Keratinocyte (primary cell): ENCODE measurements around the gene LPCAT2. TPM values are rescaled to one million over a fixed set of nuclear protein-coding genes. Genes with fewer than 3 reads are reported as not detected.
A peak's percentile ranks its signal among the peaks of the same experiment; 100 is the strongest.

Source experiments
- DNase-seq: peaks from one replicate; pipeline ENCODE4 v3.0.0-alpha.2; 2011; ENCODE audit warnings: low read depth, missing footprints, low spot score
- FAIRE-seq: peaks from 2 replicates; lab custom pipeline; 2011; peaks lifted over from hg19 to GRCh38; lab: Jason Lieb, UNC
- H2AFZ ChIP-seq: 2 replicates; pipeline ENCODE4 v1.6.0; 2012; ENCODE audit warnings: low read length, control low read depth, inconsistent platforms; ENCODE audit not compliant: control insufficient read depth
- H3K27ac ChIP-seq: 2 replicates; pipeline ENCODE4 v1.5.1; 2011; ENCODE audit warnings: low read length; ENCODE audit not compliant: control insufficient read depth, insufficient read depth
- H3K27me3 ChIP-seq: 3 replicates; pipeline ENCODE4 v1.6.0; 2011; ENCODE audit warnings: low read length; ENCODE audit not compliant: control insufficient read depth, insufficient read depth; ENCODE audit errors: extremely low read depth
- H3K36me3 ChIP-seq, 2 experiments: 2 replicates in 1 of 2; 3 replicates in 1 of 2; pipeline ENCODE4 v1.5.1; 2011; ENCODE audit warnings: low read length in 2 of 2, mild to moderate bottlenecking in 1 of 2; ENCODE audit not compliant: control insufficient read depth in 2 of 2, insufficient read depth in 2 of 2; ENCODE audit errors: extremely low read depth in 1 of 2
- H3K4me1 ChIP-seq: 3 replicates; pipeline ENCODE4 v1.5.1; 2011; ENCODE audit warnings: low read length; ENCODE audit not compliant: control insufficient read depth, insufficient read depth; ENCODE audit errors: extremely low read depth
- H3K4me2 ChIP-seq: 3 replicates; pipeline ENCODE4 v1.6.0; 2011; ENCODE audit warnings: low read depth, low read length; ENCODE audit not compliant: control insufficient read depth, insufficient read depth; ENCODE audit errors: extremely low read depth
- H3K4me3 ChIP-seq, 3 experiments: fragments of 200-600 bp in 1 of 3; sonication (generic) in 1 of 3; 2 replicates in 2 of 3; 3 replicates in 1 of 3; pipeline ENCODE4 v1.5.1; 2011 to 2016; ENCODE audit warnings: low read length in 3 of 3, mild to moderate bottlenecking in 3 of 3, control low read depth in 2 of 3, inconsistent platforms in 1 of 3, low read depth in 1 of 3, mixed read lengths in 1 of 3, mixed run types in 1 of 3, moderate library complexity in 1 of 3; ENCODE audit not compliant: control insufficient read depth in 2 of 3, insufficient read depth in 2 of 3; ENCODE audit errors: extremely low read depth in 1 of 3
- H3K79me2 ChIP-seq: 2 replicates; pipeline ENCODE4 v1.6.0; 2012; ENCODE audit warnings: low read length; ENCODE audit not compliant: control insufficient read depth, insufficient read depth
- H3K9ac ChIP-seq: 3 replicates; pipeline ENCODE4 v1.6.0; 2011; ENCODE audit warnings: low read length; ENCODE audit not compliant: control insufficient read depth, insufficient read depth; ENCODE audit errors: extremely low read depth
- H3K9me1 ChIP-seq: 3 replicates; pipeline ENCODE4 v1.6.0; 2011; ENCODE audit warnings: low read length; ENCODE audit not compliant: control insufficient read depth, insufficient read depth; ENCODE audit errors: extremely low read depth
- H3K9me3 ChIP-seq: 2 replicates; pipeline ENCODE4 v1.5.1; 2012; ENCODE audit warnings: low read depth, low read length; ENCODE audit not compliant: control insufficient read depth
- H4K20me1 ChIP-seq: 3 replicates; pipeline ENCODE4 v1.6.0; 2011; ENCODE audit warnings: low read length; ENCODE audit not compliant: control insufficient read depth, insufficient read depth; ENCODE audit errors: extremely low read depth
- CTCF ChIP-seq, 3 experiments: IDR thresholded peaks in 1 of 3; conservative IDR thresholded peaks in 1 of 3; optimal IDR thresholded peaks in 1 of 3; 2 replicates in 2 of 3; 3 replicates in 1 of 3; pipeline versions ENCODE3 to v1.5.1; 2011; ENCODE audit warnings: low read length in 3 of 3, mild to moderate bottlenecking in 3 of 3, moderate library complexity in 2 of 3, control low read depth in 1 of 3, inconsistent platforms in 1 of 3; ENCODE audit not compliant: insufficient read depth in 2 of 3; ENCODE audit errors: extremely low read depth in 1 of 3
- EZH2 ChIP-seq: IDR thresholded peaks from one replicate; pipeline ENCODE4 v1.6.1; 2012; ENCODE audit warnings: inconsistent platforms, mild to moderate bottlenecking, low read length, moderate library complexity
- dilution Hi-C: fragments of 300-500 bp; cut with MboI; formaldehyde crosslinking; loops from one replicate; pipeline ENCODE4 v1.7.0; 2020; ENCODE audit warnings: low sequenced_read_pairs; ENCODE audit not compliant: extremely low pct_ligation_motif_present
- polyA plus RNA-seq, 5 experiments: library from polyadenylated mRNA; depleted of rRNA in 3 of 5; stranded (reverse) in 3 of 5; stranded (forward) in 1 of 5; unstranded in 1 of 5; fragments of >200 nt; gene quantifications; 1 replicate in 1 of 5; 2 replicates in 3 of 5; 3 replicates in 1 of 5; pipeline versions ENCODE4 v1.2.1 to v1.2.3, GENCODE V29; 2011 to 2012; ENCODE audit warnings: missing spikeins in 2 of 5, low read depth in 1 of 5, low replicate concordance in 1 of 5

Gene LPCAT2
- polyA plus RNA-seq, 1 donor (not counting 4 experiments of a cell fraction or from before 2014, with no cell fraction given): 54.4 TPM

DNA sequence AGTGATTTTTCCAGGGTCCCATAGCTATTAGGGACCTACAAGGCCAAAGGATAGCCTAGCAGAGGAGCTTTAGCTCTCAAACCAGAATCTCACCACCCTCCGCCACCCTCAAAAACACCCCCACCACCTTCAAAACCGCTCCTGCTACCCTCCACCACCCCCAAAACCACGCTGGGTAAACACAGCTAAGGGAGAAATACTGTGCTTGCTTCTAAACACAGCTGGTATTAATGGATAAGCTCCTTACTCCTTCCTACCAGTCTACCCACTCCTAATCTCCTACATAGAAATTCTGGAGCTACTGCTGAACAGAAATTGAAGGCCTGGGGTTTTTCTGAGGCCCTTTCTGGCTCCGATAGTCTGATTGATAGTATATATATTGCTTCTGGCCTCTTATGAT, 2.2 kb upstream of the LPCAT2 start:
- peaks cover 21% of the 10 kb centered on the region for H3K4me1 ChIP-seq
- H2AFZ ChIP-seq: no peak overlapping the region
- H3K4me3 ChIP-seq: no peak overlapping the region
- no peaks in the 10 kb centered on the region for H3K36me3 ChIP-seq
- H3K9ac ChIP-seq: no peak overlapping the region
- H4K20me1 ChIP-seq: no peaks in the 10 kb centered on the region
- H3K27ac ChIP-seq: no peak overlapping the region
- TF ChIP-seq EZH2: no peak
- no peak for TF ChIP-seq CTCF (optimal IDR thresholded peaks at IDR 0.05 in 1 of 3, IDR thresholded peaks at IDR 0.05 in 1 of 3, conservative IDR thresholded peaks at IDR 0.05 in 1 of 3; ENCODE audit: extremely low read depth in 1 of 3, insufficient read depth in 2 of 3, low read length in 3 of 3)
- no peaks in the 10 kb centered on the region for H3K9me1 ChIP-seq
- no peak for FAIRE-seq
- no peak for DNase-seq
- H3K79me2 ChIP-seq: peaks cover 26% of the 10 kb centered on the region
- dilution Hi-C loops: no loop called here
- H3K27me3 ChIP-seq: no peaks in the 10 kb centered on the region
- no peak overlapping the region for H3K4me2 ChIP-seq
- no peaks in the 10 kb centered on the region for H3K9me3 ChIP-seq

GRCh38 chr16:55508271-55508921, 476 bp upstream of the LPCAT2 start:
- TF ChIP-seq EZH2 (no peak), CTCF (optimal IDR thresholded peaks at IDR 0.05 in 1 of 3, IDR thresholded peaks at IDR 0.05 in 1 of 3, conservative IDR thresholded peaks at IDR 0.05 in 1 of 3; ENCODE audit: extremely low read depth in 1 of 3, insufficient read depth in 2 of 3, low read length in 3 of 3) (no peak)
- FAIRE-seq: peak; percentile 17
- dilution Hi-C loops: no loop called here
- no peaks in the 10 kb centered on the region for H3K9me1 ChIP-seq
- peak overlapping the region; percentile 79 for H3K9ac ChIP-seq
- peaks cover 7% of the 10 kb centered on the region for H3K4me1 ChIP-seq
- H3K27ac ChIP-seq: peak overlapping the region; percentile 62
- H3K27me3 ChIP-seq: no peaks in the 10 kb centered on the region
- peaks cover 42% of the 10 kb centered on the region for H3K79me2 ChIP-seq
- no peaks in the 10 kb centered on the region for H3K9me3 ChIP-seq
- H3K4me3 ChIP-seq: peak overlapping the region in 1 of 3 experiments; percentile 85
- DNase-seq: no peak
- H2AFZ ChIP-seq: peak overlapping the region; percentile 20
- H3K4me2 ChIP-seq: peak overlapping the region; percentile 92
- no peaks in the 10 kb centered on the region for H4K20me1 ChIP-seq
- peaks cover 0 to 6% of the 10 kb centered on the region in 2 experiments for H3K36me3 ChIP-seq
